Measurements from ENCODE around the gene OR10C1. TPM values are rescaled to one million over a fixed set of nuclear protein-coding genes. Genes with fewer than 3 reads are reported as not detected.

OR10C1 gene
- total and polyA plus RNA-seq, 2 of the 4 experiments (the other 2 are of a cell fraction), result not detected

- Histone ChIP-seq H2BK20ac (ENCODE audit: low read depth, low read length) (no peak overlapping the region), H3K9me3 (ENCODE audit: control insufficient read depth, insufficient read depth, low read length) (peaks cover 14% of the 10 kb centered on the region), H3K4me1 (ENCODE audit: control insufficient read depth, insufficient read depth, low read length) (no peaks in the 10 kb centered on the region), H3K4me2 (ENCODE audit: low read depth, low read length) (no peak overlapping the region), H4K8ac (ENCODE audit: low read depth in 2 of 2, low read length in 2 of 2) (no peak overlapping the region), H2AFZ (replicated peaks; ENCODE audit: low read length, poor library complexity) (no peak overlapping the region), H4K91ac (ENCODE audit: insufficient read depth, low read depth, low read length) (no peak overlapping the region), H2BK5ac (ENCODE audit: low read depth, low read length, poor library complexity, severe bottlenecking) (no peak overlapping the region), H3K56ac (ENCODE audit: extremely low read depth, insufficient read depth, low read length) (no peak overlapping the region), H3K27ac (ENCODE audit: insufficient read depth, low read length) (no peak overlapping the region), H4K20me1 (ENCODE audit: insufficient read depth, low read length) (no peaks in the 10 kb centered on the region), H4K5ac (ENCODE audit: low read depth, low read length) (no peak overlapping the region), H3K14ac (replicated peaks; ENCODE audit: low read depth, low read length) (no peak overlapping the region), H3K4ac (ENCODE audit: low read depth, low read length) (no peak overlapping the region), H3K18ac (ENCODE audit: low read depth, low read length) (no peak overlapping the region), H3K36me3 (ENCODE audit: control insufficient read depth, insufficient read depth, low read length) (no peaks in the 10 kb centered on the region), H3K9me1 (ENCODE audit: insufficient read depth, low read length) (no peaks in the 10 kb centered on the region), H3K4me3 (ENCODE audit: insufficient read depth, low read depth, low read length) (no peak overlapping the region), H2BK120ac (ENCODE audit: low read depth, low read length) (no peak overlapping the region), H3K23ac (ENCODE audit: low read depth, low read length) (no peak overlapping the region), H3K9ac (ENCODE audit: low read depth, low read length) (no peak overlapping the region), H2AK5ac (ENCODE audit: low read depth, low read length) (no peak overlapping the region), H2AK9ac (replicated peaks; ENCODE audit: low read depth, low read length, poor library complexity) (no peak overlapping the region), H2BK15ac (ENCODE audit: low read depth, low read length) (no peak overlapping the region), H3K27me3 (ENCODE audit: control insufficient read depth, insufficient read depth, low read length) (no peaks in the 10 kb centered on the region), H3K79me1 (ENCODE audit: low read depth in 1 of 2, low read length in 2 of 2) (no peaks in the 10 kb centered on the region)
- CTCF ChIA-PET, result no interaction called here
- WGBS, 2 experiments (ENCODE audit: extremely low coverage in 2 of 2, insufficient read length in 1 of 2), result no CpG with 5 or more reads among the region's 1 CpG
- intact Hi-C loops (cut with micrococcal nuclease) (no loop called here), dilution Hi-C loops (cut with HindIII; ENCODE audit: low sequenced_read_pairs, unreplicated experiment) (no loop called here), in situ Hi-C loops (cut with MboI; ENCODE audit: low sequenced_read_pairs) (no loop called here)
- TF ChIP-seq, protein P1, sequence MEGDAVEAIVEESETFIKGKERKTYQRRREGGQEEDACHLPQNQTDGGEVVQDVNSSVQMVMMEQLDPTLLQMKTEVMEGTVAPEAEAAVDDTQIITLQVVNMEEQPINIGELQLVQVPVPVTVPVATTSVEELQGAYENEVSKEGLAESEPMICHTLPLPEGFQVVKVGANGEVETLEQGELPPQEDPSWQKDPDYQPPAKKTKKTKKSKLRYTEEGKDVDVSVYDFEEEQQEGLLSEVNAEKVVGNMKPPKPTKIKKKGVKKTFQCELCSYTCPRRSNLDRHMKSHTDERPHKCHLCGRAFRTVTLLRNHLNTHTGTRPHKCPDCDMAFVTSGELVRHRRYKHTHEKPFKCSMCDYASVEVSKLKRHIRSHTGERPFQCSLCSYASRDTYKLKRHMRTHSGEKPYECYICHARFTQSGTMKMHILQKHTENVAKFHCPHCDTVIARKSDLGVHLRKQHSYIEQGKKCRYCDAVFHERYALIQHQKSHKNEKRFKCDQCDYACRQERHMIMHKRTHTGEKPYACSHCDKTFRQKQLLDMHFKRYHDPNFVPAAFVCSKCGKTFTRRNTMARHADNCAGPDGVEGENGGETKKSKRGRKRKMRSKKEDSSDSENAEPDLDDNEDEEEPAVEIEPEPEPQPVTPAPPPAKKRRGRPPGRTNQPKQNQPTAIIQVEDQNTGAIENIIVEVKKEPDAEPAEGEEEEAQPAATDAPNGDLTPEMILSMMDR (conservative IDR thresholded peaks at IDR 0.05; ENCODE audit: low read depth, low read length), result no peak
- TF ChIP-seq SMC3 (IDR thresholded peaks at IDR 0.05; ENCODE audit: low read depth, low read length), result no peak
- no peak for TF ChIP-seq NFE2L2 (IDR thresholded peaks at IDR 0.05; ENCODE audit: low read depth, low read length)
- TF ChIP-seq, protein P2, sequence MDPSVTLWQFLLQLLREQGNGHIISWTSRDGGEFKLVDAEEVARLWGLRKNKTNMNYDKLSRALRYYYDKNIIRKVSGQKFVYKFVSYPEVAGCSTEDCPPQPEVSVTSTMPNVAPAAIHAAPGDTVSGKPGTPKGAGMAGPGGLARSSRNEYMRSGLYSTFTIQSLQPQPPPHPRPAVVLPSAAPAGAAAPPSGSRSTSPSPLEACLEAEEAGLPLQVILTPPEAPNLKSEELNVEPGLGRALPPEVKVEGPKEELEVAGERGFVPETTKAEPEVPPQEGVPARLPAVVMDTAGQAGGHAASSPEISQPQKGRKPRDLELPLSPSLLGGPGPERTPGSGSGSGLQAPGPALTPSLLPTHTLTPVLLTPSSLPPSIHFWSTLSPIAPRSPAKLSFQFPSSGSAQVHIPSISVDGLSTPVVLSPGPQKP (IDR thresholded peaks at IDR 0.05; ENCODE audit: borderline replicate concordance, low read depth, low read length), result no peak
- TF ChIP-seq MAZ (IDR thresholded peaks at IDR 0.05; ENCODE audit: borderline replicate concordance, low read depth, low read length), result no peak
- TF ChIP-seq FOS (IDR thresholded peaks at IDR 0.05; ENCODE audit: low read depth, low read length), result no peak
- no peak for TF ChIP-seq POLR2A (IDR thresholded peaks at IDR 0.05; ENCODE audit: low read depth, low read length)
- TF ChIP-seq CEBPB (IDR thresholded peaks at IDR 0.05; ENCODE audit: low read depth, low read length), result no peak
- no peak for TF ChIP-seq BHLHE40 (IDR thresholded peaks at IDR 0.05; ENCODE audit: low read depth, low read length)
- TF ChIP-seq, protein P3, sequence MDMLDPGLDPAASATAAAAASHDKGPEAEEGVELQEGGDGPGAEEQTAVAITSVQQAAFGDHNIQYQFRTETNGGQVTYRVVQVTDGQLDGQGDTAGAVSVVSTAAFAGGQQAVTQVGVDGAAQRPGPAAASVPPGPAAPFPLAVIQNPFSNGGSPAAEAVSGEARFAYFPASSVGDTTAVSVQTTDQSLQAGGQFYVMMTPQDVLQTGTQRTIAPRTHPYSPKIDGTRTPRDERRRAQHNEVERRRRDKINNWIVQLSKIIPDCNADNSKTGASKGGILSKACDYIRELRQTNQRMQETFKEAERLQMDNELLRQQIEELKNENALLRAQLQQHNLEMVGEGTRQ (IDR thresholded peaks at IDR 0.05; ENCODE audit: low read depth, low read length), result no peak
- DNase-seq, result no peak
- POLR2A ChIA-PET (ENCODE audit: unreplicated experiment), result no interaction called here
- no peak for ATAC-seq (ENCODE audit: low read depth)
- no TSS peak for BruUV-seq (replicated peaks)
These were observed 3.6 kb downstream of the OR10C1 start for GRCh38 chr6:29442719-29443118.

Measured in IMR-90 (cell line).